Cardiac septum (tissue), 1 donor: ENCODE data around the gene PSMA2. TPM values are rescaled to one million over a fixed set of nuclear protein-coding genes. Genes with fewer than 3 reads are reported as not detected.
"Not testable (repeated sequence)": the region's sequence is repeated elsewhere in the genome, so short reads cannot be mapped to it uniquely, and the experiment has no call there.

Experiments
- DNase-seq: peaks from one replicate; pipeline ENCODE4 v3.0.0-alpha.2; 2020; ENCODE audit warnings: low spot score
- intact Hi-C: fragments of 100-400 bp; cut with DNase I; formaldehyde crosslinking; loops from one replicate; pipeline ENCODE4 v1.14.0; 2022
- total RNA-seq: library from RNA; stranded (reverse); fragmentation: NEBNext Ultra II Directional; extraction: Animal tissue kit (Norgen Biotek cat#: 25700); gene quantifications from one replicate; pipeline ENCODE4 v1.2.1, GENCODE V29; 2021
- donor health status: DM: no; HTN: no; CAD: no.

Gene PSMA2
- total RNA-seq, 1 donor from 2014 or later: 64.8 TPM

- intact Hi-C loops: loop anchor here (2.0 kb wide), 1 partner anchor 19 kb away; the partner anchor contains the start of genes MRPL32 and PSMA2
- no peak for DNase-seq
Measured at GRCh38 chr7:42913591-42913990, 18.4 kb downstream of the PSMA2 start.

- intact Hi-C loops: loop anchor here (2.0 kb wide), 1 partner anchor 21 kb away; the partner anchor contains the start of genes MRPL32 and PSMA2
- peak; percentile 99 for DNase-seq
Measured at GRCh38 chr7:42911454-42912447, 20.2 kb downstream of the PSMA2 start, which contains the start of gene C7orf25. Gene C7orf25, minus strand, starts transcription at chr7:42912070. Its CDS starts 1,170 bp downstream, at chr7:42910900.

GRCh38 chr7:42910306-42910705 lies 21.7 kb downstream of the PSMA2 start:
- intact Hi-C loops: no loop called here
- DNase-seq: no peak

GRCh38 chr7:42907316-42907715 lies 24.7 kb downstream of the PSMA2 start:
- DNase-seq: no peak
- intact Hi-C loops: no loop called here

GRCh38 chr7:42906181-42906580 lies 25.8 kb downstream of the PSMA2 start:
- intact Hi-C loops: no loop called here

GRCh38 chr7:42902331-42902730 lies 29.6 kb downstream of the PSMA2 start:
- intact Hi-C loops: no loop called here
- no peak for DNase-seq

More at GRCh38 chr7:42906181-42906580, 25.8 kb downstream of the PSMA2 start:
- no peak for DNase-seq

GRCh38 chr7:42900842-42901241 lies 31.1 kb downstream of the PSMA2 start:
- DNase-seq: no peak
- intact Hi-C loops: no loop called here

- intact Hi-C loops: no loop called here
Measured at GRCh38 chr7:42893346-42894240, 38.4 kb downstream of the PSMA2 start.

GRCh38 chr7:42886893-42887505 lies 45.0 kb downstream of the PSMA2 start:
- intact Hi-C loops: no loop called here

More at GRCh38 chr7:42893346-42894240, 38.4 kb downstream of the PSMA2 start:
- DNase-seq: no peak

GRCh38 chr7:42886129-42886528 lies 45.8 kb downstream of the PSMA2 start:
- intact Hi-C loops: no loop called here
- no peak for DNase-seq

More at GRCh38 chr7:42886893-42887505, 45.0 kb downstream of the PSMA2 start:
- no peak for DNase-seq

- intact Hi-C loops, DNase-seq: not testable (repeated sequence)
Measured at GRCh38 chr7:42885183-42885582, 46.8 kb downstream of the PSMA2 start.

GRCh38 chr7:42883950-42884349 lies 48.0 kb downstream of the PSMA2 start:
- intact Hi-C loops: no loop called here
- DNase-seq: no peak

GRCh38 chr7:42880392-42880791 lies 51.6 kb downstream of the PSMA2 start:
- DNase-seq: no peak
- intact Hi-C loops: no loop called here

- no peak for DNase-seq
- intact Hi-C loops: no loop called here
Measured at GRCh38 chr7:42878303-42878702, 53.7 kb downstream of the PSMA2 start.

- intact Hi-C loops: no loop called here
- DNase-seq: no peak
Measured at GRCh38 chr7:42877862-42878261, 54.1 kb downstream of the PSMA2 start.

GRCh38 chr7:42876182-42877068 lies 55.5 kb downstream of the PSMA2 start:
- DNase-seq: no peak
- intact Hi-C loops: no loop called here

- DNase-seq: no peak
- intact Hi-C loops: no loop called here
Measured at GRCh38 chr7:42869131-42870020, 62.6 kb downstream of the PSMA2 start.
